Activated CD4-positive, alpha-beta T cell treated with anti-CD3 and anti-CD28 coated beads for 48 hours (primary cell): ENCODE data around the gene ZNF74.
"Not testable (repeated sequence)": the region's sequence is repeated elsewhere in the genome, so short reads cannot be mapped to it uniquely, and the experiment has no call there.

Experiments
- DNase-seq: peaks from one replicate; pipeline ENCODE4 v3.0.0-alpha.2; 2020

ZNF74 gene

DNA sequence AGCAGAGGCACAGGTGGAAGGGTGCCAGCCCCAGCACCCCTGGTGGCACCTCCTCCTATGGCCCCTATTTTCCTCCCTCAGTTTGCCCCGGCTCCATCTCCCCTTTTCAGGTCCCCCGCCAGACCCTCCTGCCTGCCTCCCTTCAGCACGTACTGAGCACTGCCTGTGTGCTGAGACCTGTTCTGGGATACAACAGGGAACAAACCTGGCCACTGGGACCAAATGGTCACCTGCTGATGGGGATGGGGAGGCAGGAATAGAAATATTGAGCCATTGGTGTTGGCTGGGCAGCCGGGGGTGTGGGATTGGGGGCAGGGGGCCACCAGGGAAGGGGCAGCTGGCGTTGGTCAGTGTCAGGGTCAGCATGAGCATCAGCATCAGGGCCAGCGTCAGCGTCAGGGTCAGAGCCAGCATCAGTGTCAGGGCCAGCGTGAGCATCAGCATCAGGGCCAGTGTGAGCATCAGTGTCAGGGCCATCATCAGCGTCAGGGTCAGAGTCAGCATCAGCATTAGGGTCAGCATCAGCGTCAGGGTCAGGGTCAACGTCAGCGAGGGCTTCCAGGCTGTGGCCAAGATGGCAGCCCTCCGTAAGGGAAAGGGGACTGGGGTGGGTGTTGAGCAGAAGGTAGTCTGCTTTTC lies 7.5 kb downstream of the ZNF74 start:
- no peak for DNase-seq

DNA sequence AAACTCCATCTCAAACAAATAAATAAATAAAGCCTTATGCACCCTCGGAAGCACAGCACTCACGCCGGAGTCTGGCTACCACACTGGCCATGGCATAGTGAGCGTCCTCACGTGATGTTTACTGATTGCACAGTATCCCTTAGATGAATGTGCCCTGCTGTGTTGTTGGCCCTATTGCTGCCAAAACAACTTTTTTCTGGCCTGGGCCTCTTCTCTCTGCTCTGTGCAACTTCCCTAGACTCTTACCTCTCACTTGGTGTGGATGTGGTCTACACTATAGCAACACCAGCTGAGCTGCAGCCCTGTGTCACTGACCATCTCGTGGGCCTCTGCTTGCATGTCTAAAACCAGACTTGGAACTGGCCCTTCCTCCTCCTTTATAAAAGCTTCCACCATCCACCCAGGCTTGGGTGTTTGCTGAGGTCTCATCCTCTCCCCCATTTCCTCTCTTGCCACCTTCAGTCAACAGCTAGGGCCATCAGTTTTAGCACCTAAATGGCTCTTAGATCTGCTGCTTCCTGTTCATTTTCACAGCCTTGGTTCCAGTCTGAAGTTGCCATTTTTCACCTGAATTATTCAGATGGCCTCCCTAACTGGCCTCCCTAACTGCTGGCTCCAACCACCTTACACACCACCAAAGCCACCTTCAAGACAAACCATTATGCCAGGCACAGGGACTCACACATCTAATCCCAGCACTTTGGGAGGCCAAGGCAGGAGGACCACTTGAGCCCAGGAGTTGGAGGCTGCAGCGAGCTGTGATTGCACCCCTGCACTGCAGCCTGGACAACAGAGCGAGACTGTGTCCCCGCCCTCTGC lies 9.2 kb downstream of the ZNF74 start:
- DNase-seq = no peak

DNA sequence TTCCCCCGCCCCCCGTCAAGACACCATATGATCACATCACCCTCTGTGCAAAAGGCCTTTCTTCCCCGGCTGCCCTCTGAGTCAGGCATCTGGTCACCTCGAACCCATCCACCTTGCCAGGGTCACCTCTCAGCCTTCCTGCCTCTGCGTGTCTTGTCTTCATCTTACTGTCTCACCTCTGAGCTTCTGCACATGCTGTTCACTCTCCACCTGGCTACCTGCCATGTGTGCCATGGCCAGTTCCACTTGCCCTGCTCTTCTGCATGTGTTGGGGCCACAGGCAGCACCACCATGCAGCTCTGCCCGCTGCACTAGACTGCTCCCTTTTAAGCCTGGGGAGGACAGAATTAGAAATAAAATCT lies 9.8 kb downstream of the ZNF74 start:
- DNase-seq = no peak

DNA sequence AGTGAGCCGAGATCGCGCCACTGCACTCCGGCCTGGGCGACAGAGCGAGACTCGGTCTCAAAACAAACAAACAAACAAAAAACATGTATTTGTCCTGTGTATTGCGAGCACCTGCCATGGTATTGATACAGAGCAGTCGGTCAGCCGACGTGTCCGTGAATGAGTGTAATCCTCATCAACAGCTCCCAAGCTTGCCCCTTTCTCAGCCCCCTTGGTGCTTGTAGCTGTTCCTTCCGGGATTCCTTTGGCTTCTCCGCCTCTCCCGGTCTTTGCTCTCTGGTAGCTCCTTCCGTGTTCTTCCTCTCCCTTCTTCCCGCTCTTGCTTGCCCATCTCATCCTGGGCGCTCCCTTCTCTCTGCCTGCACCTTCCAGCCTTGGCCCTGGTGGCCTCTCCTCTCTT lies 10.9 kb downstream of the ZNF74 start:
- DNase-seq = no peak

DNA sequence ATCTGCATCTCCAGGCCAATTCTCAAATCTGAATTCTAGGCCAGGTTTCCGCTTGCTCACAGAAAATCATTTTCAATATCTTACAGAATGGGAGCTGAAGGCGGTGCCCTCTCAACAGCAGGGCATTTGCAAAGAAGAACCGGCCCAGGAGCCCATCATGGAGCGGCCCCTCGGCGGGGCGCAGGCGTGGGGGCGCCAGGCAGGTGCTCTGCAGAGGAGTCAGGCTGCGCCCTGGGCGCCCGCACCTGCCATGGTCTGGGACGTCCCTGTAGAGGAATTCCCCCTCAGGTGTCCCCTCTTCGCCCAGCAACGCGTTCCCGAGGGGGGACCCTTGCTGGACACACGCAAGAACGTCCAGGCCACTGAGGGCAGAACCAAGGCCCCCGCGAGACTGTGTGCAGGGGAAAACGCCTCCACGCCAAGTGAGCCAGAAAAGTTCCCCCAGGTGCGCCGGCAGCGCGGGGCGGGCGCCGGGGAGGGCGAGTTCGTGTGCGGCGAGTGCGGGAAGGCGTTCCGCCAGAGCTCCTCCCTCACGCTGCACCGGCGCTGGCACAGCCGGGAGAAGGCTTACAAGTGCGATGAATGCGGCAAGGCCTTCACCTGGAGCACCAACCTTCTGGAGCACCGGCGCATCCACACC lies 11.5 kb downstream of the ZNF74 start:
- DNase-seq = no peak

GRCh38 chr22:20405931-20406685 lies 12.2 kb downstream of the ZNF74 start:
- no peak for DNase-seq

DNA sequence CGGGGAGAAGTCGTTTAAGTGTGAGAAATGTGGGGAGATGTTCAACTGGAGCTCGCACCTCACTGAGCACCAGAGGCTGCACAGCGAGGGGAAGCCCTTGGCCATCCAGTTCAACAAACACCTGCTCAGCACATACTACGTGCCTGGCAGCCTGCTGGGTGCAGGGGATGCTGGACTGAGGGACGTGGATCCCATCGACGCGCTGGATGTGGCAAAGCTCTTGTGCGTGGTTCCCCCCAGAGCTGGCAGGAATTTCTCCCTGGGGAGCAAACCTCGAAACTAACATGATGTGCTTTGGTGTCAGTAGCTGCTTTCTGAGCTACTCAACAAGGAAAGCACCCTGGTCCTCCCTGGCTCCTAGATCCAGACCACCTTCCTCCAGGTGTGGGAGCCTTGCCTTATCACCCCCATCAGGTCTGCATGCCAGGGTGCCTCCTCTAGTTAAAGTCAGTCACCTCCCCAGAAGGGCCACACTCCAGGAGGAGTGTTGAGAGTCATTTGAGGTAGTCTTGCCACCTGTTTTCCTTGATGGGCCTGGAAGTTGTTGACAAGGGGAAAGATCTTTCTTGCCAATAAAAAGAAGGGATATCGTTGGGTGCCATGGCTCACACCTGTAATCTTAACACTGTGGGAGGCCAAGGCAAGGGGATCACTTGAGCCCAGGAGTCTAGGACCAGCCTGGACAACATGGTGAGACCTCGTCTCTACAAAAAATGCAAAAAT lies 12.9 kb downstream of the ZNF74 start:
- no peak for DNase-seq

DNA sequence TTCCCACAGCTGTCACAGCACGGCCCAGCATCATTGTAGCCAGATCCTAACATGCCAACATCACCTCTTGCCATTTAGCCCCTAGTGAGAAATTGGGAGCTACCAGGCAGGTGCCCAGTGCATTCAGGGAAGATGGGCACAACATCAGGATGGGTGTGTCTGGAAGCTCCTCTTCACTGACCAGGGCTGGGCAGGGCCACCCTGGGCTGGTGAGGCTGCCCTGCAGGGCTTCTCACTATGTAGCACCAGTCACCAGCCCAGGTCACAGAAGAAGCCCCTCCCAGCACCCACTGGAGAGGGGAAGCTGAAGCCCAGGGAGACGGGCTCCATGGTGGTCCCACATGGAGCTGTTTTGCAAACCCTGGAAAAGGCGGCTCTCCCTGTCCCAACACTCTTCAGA lies 13.9 kb downstream of the ZNF74 start:
- no peak for DNase-seq

- no peak for DNase-seq
These were observed 14.9 kb downstream of the ZNF74 start for GRCh38 chr22:20408891-20409290.

GRCh38 chr22:20409385-20409784 lies 15.4 kb downstream of the ZNF74 start:
- DNase-seq = not testable (repeated sequence)

DNA sequence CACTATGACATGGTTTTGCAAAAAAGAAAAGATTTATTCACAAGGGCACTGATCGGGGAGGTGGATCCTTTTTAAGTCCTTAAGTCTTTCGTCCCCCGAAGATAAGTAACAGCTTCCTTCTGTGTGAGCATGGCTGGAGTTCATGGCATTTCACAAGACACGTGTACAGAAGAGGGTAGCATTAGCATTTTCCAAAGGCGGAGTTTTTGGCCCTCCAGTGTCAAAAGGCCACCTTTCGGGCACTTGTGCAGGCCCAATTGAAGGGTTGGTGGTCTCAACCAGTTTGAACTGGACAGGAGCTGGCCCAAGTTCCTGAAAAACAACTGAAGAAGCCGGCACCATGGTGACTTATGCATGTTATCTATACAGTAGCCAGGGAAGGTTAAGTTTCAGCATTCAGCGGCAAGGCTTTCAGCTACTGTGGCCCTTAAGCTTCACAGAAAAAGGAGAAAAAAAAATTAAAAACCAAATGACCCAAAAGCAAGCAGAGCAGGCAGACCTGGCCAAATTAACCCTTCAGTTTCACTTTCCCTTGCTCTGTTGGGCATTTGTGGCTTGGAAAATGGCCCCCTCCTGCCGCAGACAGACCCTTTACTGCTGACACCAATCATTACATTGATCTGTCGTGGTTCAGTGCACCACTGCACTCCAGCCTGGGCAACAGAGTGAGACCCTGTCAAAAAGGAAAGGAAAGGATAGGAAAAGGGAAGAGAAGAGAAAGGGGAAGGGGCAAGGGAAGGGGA lies 18.7 kb downstream of the ZNF74 start:
- no peak for DNase-seq

- DNase-seq = no peak
These were observed 19.5 kb downstream of the ZNF74 start for GRCh38 chr22:20413217-20414058.

DNA sequence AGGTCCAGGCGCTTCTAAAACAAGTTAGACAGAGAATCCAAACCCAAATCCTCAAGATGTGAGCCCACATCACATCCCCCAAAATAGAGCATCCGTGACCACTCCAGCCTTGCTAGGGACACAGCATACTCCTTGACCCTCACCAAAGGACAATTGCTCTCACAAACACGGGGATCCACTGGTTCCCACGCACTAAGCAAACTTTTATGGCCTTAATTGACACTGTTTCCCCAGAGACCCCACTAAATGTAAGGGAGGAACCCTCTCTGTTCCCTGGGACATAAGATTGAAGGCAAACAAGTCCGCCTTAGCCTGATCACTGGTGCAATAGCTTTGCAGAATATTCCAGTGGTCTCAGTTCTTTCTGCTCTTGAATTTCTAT lies 20.1 kb downstream of the ZNF74 start:
- no peak for DNase-seq

GRCh38 chr22:20414450-20414849 lies 20.5 kb downstream of the ZNF74 start:
- DNase-seq = no peak

DNA sequence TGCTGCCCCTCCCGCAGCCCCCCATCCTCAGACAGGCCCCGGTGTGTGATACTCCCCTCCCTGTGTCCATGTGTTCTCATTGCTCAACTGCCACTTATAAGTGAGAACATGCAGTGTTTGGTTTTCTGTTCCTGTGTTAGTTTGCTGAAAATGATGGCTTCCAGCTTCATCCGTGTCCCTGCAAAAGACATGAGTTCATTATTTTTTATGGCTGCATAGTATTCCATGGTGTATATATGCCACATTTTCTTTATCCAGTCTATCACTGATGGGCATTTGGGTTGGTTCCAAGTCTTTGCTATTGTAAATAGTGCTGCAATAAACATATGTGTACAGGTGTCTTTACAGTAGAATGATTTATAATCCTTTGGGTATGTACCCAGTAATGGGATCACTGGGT lies 21.3 kb downstream of the ZNF74 start:
- not testable (repeated sequence) for DNase-seq

DNA sequence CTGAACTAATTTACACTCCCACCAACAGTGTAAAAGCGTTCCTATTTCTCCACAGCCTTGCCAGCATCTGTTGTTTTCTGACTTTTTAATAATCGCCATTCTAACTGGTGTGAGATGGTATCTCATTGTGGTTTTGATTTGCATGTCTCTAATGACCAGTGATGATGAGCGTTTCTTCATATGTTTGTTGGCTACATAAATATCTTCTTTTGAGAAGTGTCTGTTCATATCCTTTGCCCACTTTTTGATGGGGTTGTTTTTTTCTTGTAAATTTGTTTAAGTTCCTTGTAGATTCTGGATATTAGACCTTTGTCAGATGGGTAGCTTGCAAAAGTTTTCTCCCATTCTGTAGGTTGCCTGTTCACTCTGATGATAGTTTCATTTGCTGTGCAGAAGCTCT lies 21.7 kb downstream of the ZNF74 start:
- DNase-seq = not testable (repeated sequence)

DNA sequence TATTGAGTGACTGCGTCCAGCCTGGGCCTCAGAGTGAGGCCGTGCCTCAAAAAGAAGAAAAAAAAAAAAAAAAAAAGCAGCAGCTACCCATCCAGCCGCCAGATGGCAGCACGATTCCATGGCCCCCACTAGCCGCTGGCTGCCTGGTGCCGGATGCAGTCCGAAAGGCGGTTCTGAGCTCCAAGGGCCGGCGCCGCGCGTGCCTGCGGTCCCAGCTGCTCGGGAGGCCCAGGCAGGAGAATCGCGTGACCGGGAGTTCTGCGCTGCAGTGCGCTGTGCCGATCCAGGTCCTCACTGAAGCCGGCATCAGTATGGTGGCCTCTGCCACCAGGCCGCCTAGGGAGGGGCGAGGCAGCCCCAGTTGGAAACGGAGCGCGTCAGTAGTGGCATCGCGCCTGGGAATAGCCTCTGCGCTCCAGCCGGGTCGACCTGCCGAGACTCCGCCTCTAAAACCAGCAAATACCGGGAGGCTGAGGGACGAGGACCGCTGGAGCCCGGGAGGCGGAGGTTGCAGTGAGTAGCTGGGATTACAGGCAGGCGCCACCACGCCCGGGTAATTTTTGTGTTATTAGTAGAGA lies 24.3 kb downstream of the ZNF74 start:
- peak; percentile 76 for DNase-seq

DNA sequence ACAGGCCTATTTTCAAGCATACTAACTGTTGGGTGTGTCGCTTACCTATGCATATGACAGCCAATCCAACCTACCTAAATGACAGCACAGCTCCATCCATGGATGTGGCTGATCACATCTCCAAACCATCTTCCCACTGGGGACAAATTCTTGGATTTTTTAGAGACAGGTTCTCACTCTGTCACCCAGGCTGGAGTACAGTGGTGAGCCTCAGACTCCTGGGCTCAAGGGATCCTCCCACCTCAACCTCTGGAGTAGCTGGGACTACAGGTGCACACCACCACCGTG lies 25.7 kb downstream of the ZNF74 start:
- DNase-seq = no peak

GRCh38 chr22:20420157-20420842 lies 26.3 kb downstream of the ZNF74 start:
- no peak for DNase-seq

GRCh38 chr22:20421507-20421874 lies 27.5 kb downstream of the ZNF74 start:
- no peak for DNase-seq
